SK-N-SH treated with all-trans-retinoic acid at 6 μM for 48 hours (cell line): ENCODE measurements around the gene SEMA4D.

Experiments
- ATAC-seq: fragments of 200-7000 bp; cut with Tn5 transposase; 3 replicates; pipeline ENCODE4 v1.9.1; 2020; ENCODE audit warnings: mild to moderate bottlenecking, moderate library complexity
- BACH2 ChIP-seq: fragments of 250-450 bp; sonication (Bioruptor Pico); IDR thresholded peaks from 2 replicates; pipeline ENCODE4 v1.9.0; 2021; ENCODE audit warnings: mild to moderate bottlenecking, borderline replicate concordance
- CSDC2 ChIP-seq: fragments of 250-450 bp; sonication (Bioruptor Pico); IDR thresholded peaks from 2 replicates; pipeline ENCODE4 v1.5.0; 2020; ENCODE audit warnings: mild to moderate bottlenecking, moderate library complexity
- ESRRG ChIP-seq: fragments of 250-450 bp; sonication (Bioruptor Pico); IDR thresholded peaks from 2 replicates; pipeline ENCODE4 v1.6.1; 2021; ENCODE audit warnings: mild to moderate bottlenecking
- GLIS3 ChIP-seq: fragments of 250-450 bp; sonication (Bioruptor Pico); IDR thresholded peaks from 2 replicates; pipeline ENCODE4 v1.5.0; 2020; ENCODE audit warnings: mild to moderate bottlenecking, moderate library complexity
- ISL1 ChIP-seq: fragments of 250-450 bp; sonication (Bioruptor Pico); IDR thresholded peaks from 2 replicates; pipeline ENCODE4 v2.1.2; 2022; ENCODE audit warnings: mild to moderate bottlenecking, moderate library complexity
- OSR1 ChIP-seq: fragments of 250-450 bp; sonication (Bioruptor Pico); IDR thresholded peaks from 2 replicates; pipeline ENCODE4 v1.8.0; 2022; ENCODE audit warnings: moderate library complexity, mild to moderate bottlenecking, inconsistent platforms
- PPARA ChIP-seq: fragments of 250-450 bp; sonication (Bioruptor Pico); IDR thresholded peaks from 2 replicates; pipeline ENCODE4 v1.5.0; 2020; ENCODE audit warnings: mild to moderate bottlenecking, borderline replicate concordance
- SNAI2 ChIP-seq: fragments of 250-450 bp; sonication (Bioruptor Pico); IDR thresholded peaks from 2 replicates; pipeline ENCODE4 v1.5.0; 2020; ENCODE audit warnings: mild to moderate bottlenecking, moderate library complexity
- TCF4 ChIP-seq: fragments of 250-450 bp; sonication (Bioruptor Pico); IDR thresholded peaks from 2 replicates; pipeline ENCODE4 v1.8.0; 2021; ENCODE audit warnings: mild to moderate bottlenecking, moderate library complexity, borderline replicate concordance
- TOX ChIP-seq: fragments of 250-450 bp; sonication (Bioruptor Pico); IDR thresholded peaks from 2 replicates; pipeline ENCODE4 v1.8.0; 2021; ENCODE audit warnings: mild to moderate bottlenecking, moderate library complexity, borderline replicate concordance
- ZFP30 ChIP-seq: fragments of 450-650 bp; formaldehyde crosslinking; IDR thresholded peaks from 2 replicates; pipeline ENCODE4 v1.5.0; 2022; ENCODE audit warnings: mild to moderate bottlenecking, moderate library complexity
- ZNF565 ChIP-seq: fragments of 450-650 bp; formaldehyde crosslinking; conservative IDR thresholded peaks from 2 replicates; pipeline ENCODE4 v1.5.0; 2020; ENCODE audit warnings: low read depth, mild to moderate bottlenecking, moderate library complexity
- TF ChIP-seq, protein P1 (sequence below): fragments of 250-450 bp; sonication (Bioruptor Pico); IDR thresholded peaks from 2 replicates; pipeline ENCODE4 v1.5.0; 2020; ENCODE audit warnings: mild to moderate bottlenecking, moderate library complexity
- TF ChIP-seq, protein P2 (sequence below): fragments of 250-450 bp; sonication (Bioruptor Pico); IDR thresholded peaks from 2 replicates; pipeline ENCODE4 v1.8.0; 2020; ENCODE audit warnings: mild to moderate bottlenecking, moderate library complexity, borderline replicate concordance
- TF ChIP-seq, protein P3 (sequence below): fragments of 250-450 bp; sonication (Bioruptor Pico); IDR thresholded peaks from 2 replicates; pipeline ENCODE4 v1.5.1; 2021; ENCODE audit warnings: mild to moderate bottlenecking, moderate library complexity
- TF ChIP-seq, protein P4 (sequence below): fragments of 250-450 bp; sonication (Bioruptor Pico); IDR thresholded peaks from 2 replicates; pipeline ENCODE4 v1.5.1; 2020; ENCODE audit warnings: low read depth, mild to moderate bottlenecking, moderate library complexity
- TF ChIP-seq, protein P5 (sequence below): fragments of 250-450 bp; sonication (Bioruptor Pico); IDR thresholded peaks from 2 replicates; pipeline ENCODE4 v1.8.0; 2021; ENCODE audit warnings: low read depth, mild to moderate bottlenecking, moderate library complexity, borderline replicate concordance

Gene SEMA4D

DNA sequence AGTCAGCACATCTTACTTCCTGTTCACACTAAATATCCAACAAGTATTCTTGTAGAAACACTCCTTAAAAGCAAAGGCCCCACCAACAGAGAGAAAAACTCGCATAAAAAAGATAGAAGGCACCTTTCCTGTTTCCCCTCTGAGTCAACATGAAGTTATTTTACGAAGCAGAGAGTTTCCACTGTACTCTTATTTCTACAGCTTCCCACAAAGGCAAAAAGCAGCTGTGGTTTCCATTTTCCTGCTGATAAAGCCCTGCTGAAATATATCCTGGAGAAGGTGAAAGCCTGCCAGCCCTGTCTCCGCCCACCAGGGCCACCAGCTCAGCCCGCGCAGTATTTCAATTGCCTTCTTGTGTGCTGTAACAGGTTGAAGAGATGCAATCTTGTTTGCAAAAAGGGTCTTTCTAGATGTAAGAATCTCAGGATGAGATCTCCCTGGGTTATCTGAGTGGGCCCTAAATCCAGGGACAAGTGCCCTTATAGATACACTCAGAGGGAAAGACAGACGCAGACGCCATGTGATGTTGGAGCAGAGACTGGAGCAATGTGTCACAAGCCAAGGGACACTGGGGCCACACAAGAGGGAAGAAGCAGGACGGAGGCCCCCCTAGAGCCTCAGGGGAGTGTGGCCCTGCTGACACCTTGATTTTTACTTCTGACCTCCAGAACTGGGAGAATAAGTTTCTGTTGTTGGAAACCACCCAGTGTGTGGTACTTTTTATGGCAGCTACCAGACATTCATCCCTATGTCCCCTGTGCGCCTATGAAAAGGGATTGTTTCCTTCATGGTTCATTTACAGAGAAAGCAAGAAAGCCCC, 19.9 kb downstream of the SEMA4D start:
- peak; percentile 70 for ATAC-seq
- TF ChIP-seq OSR1 = no peak
- no peak for TF ChIP-seq ZFP30 (CRISPR knock-in tag)
- TF ChIP-seq GLIS3 (CRISPR knock-in tag) = no peak
- TF ChIP-seq, protein P1, sequence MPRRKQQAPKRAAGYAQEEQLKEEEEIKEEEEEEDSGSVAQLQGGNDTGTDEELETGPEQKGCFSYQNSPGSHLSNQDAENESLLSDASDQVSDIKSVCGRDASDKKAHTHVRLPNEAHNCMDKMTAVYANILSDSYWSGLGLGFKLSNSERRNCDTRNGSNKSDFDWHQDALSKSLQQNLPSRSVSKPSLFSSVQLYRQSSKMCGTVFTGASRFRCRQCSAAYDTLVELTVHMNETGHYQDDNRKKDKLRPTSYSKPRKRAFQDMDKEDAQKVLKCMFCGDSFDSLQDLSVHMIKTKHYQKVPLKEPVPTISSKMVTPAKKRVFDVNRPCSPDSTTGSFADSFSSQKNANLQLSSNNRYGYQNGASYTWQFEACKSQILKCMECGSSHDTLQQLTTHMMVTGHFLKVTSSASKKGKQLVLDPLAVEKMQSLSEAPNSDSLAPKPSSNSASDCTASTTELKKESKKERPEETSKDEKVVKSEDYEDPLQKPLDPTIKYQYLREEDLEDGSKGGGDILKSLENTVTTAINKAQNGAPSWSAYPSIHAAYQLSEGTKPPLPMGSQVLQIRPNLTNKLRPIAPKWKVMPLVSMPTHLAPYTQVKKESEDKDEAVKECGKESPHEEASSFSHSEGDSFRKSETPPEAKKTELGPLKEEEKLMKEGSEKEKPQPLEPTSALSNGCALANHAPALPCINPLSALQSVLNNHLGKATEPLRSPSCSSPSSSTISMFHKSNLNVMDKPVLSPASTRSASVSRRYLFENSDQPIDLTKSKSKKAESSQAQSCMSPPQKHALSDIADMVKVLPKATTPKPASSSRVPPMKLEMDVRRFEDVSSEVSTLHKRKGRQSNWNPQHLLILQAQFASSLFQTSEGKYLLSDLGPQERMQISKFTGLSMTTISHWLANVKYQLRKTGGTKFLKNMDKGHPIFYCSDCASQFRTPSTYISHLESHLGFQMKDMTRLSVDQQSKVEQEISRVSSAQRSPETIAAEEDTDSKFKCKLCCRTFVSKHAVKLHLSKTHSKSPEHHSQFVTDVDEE (CRISPR knock-in tag) = no peak
- TF ChIP-seq, protein P2, sequence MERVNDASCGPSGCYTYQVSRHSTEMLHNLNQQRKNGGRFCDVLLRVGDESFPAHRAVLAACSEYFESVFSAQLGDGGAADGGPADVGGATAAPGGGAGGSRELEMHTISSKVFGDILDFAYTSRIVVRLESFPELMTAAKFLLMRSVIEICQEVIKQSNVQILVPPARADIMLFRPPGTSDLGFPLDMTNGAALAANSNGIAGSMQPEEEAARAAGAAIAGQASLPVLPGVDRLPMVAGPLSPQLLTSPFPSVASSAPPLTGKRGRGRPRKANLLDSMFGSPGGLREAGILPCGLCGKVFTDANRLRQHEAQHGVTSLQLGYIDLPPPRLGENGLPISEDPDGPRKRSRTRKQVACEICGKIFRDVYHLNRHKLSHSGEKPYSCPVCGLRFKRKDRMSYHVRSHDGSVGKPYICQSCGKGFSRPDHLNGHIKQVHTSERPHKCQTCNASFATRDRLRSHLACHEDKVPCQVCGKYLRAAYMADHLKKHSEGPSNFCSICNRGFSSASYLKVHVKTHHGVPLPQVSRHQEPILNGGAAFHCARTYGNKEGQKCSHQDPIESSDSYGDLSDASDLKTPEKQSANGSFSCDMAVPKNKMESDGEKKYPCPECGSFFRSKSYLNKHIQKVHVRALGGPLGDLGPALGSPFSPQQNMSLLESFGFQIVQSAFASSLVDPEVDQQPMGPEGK (CRISPR knock-in tag) = no peak
- TF ChIP-seq, protein P3, sequence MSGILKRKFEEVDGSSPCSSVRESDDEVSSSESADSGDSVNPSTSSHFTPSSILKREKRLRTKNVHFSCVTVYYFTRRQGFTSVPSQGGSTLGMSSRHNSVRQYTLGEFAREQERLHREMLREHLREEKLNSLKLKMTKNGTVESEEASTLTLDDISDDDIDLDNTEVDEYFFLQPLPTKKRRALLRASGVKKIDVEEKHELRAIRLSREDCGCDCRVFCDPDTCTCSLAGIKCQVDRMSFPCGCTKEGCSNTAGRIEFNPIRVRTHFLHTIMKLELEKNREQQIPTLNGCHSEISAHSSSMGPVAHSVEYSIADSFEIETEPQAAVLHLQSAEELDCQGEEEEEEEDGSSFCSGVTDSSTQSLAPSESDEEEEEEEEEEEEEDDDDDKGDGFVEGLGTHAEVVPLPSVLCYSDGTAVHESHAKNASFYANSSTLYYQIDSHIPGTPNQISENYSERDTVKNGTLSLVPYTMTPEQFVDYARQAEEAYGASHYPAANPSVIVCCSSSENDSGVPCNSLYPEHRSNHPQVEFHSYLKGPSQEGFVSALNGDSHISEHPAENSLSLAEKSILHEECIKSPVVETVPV = no peak
- TF ChIP-seq, protein P4, sequence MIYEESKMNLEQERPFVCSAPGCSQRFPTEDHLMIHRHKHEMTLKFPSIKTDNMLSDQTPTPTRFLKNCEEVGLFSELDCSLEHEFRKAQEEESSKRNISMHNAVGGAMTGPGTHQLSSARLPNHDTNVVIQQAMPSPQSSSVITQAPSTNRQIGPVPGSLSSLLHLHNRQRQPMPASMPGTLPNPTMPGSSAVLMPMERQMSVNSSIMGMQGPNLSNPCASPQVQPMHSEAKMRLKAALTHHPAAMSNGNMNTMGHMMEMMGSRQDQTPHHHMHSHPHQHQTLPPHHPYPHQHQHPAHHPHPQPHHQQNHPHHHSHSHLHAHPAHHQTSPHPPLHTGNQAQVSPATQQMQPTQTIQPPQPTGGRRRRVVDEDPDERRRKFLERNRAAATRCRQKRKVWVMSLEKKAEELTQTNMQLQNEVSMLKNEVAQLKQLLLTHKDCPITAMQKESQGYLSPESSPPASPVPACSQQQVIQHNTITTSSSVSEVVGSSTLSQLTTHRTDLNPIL = no peak

DNA sequence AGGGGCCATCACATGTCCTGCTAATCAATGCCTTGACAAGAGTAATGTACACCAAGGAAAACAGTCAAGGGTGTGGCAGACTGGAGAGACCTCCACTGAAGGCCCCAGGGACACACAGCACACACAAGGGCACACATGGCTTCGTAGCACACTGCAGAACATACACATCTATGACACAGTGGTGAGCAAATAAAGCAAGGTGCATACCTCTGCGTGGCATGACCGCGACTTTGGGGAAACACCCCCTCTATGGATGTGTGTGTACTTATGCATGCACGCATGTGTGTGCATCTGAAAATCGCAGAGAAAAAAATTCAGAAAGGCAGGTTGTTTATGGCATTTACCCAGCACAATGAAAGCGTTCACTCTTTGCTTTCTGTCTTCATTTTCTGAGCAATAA, 20.5 kb downstream of the SEMA4D start:
- no peak for TF ChIP-seq GLIS3 (CRISPR knock-in tag)
- TF ChIP-seq, protein P4 = no peak
- TF ChIP-seq ZNF565 (CRISPR knock-in tag) = no peak
- no peak for TF ChIP-seq ESRRG (CRISPR knock-in tag)

DNA sequence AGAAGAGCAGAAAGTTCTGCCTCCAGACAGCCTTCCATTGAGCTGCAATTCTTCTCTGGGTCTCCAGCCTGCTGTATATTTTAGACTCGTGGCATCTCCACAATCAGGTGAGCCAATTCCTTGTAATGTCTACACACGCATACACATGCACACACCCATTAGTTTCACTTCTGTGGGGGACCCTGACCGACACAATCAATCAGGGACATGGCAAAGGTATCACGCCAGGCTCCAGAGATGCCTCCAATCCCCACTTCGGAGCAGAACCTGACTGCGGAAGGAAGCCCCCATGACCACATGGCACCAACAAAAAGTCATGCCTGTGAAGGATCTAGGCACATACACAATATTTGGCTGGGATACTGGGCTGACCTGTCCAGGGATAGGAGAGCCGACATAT, 21.4 kb downstream of the SEMA4D start:
- ATAC-seq = no peak
- TF ChIP-seq TCF4 (no peak), CSDC2 (CRISPR knock-in tag) (no peak), TOX (no peak), BACH2 (CRISPR knock-in tag) (no peak), SNAI2 (CRISPR knock-in tag) (no peak), GLIS3 (CRISPR knock-in tag) (no peak)
- TF ChIP-seq, protein P5, sequence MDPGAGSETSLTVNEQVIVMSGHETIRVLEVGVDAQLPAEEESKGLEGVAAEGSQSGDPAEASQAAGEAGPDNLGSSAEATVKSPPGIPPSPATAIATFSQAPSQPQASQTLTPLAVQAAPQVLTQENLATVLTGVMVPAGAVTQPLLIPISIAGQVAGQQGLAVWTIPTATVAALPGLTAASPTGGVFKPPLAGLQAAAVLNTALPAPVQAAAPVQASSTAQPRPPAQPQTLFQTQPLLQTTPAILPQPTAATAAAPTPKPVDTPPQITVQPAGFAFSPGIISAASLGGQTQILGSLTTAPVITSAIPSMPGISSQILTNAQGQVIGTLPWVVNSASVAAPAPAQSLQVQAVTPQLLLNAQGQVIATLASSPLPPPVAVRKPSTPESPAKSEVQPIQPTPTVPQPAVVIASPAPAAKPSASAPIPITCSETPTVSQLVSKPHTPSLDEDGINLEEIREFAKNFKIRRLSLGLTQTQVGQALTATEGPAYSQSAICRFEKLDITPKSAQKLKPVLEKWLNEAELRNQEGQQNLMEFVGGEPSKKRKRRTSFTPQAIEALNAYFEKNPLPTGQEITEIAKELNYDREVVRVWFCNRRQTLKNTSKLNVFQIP (CRISPR knock-in tag) = no peak

More for the DNA sequence above, 20.5 kb downstream of the SEMA4D start:
- ATAC-seq = no peak

DNA sequence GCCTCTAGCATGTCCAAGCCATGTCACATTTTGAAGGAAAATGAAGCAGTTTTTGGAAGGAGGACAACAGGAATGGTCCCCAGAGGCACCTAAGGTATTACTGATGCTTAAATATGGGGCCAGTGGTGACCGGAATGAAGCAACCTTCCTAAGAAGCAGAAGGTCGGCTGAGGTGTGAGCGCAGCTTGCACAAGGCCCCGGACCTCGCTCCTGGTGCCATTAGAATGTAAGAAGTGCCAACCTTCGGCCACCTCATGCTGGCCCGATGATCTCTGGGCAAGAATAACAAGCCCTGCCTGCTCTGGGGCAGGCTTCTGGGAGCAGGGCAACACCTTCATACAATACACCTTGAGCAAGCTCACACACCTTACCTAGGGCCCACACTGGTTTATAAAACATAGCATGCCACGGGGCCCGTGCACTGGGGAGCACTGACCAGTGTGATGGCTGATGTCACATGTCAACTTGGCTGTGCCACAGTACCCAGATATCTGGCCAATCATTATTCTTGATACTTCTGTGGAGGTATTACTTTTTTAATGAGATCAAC, 21.9 kb downstream of the SEMA4D start:
- TF ChIP-seq, protein P2 (CRISPR knock-in tag) = no peak
- TF ChIP-seq PPARA (CRISPR knock-in tag) = no peak
- TF ChIP-seq TCF4 = no peak
- TF ChIP-seq ISL1 = no peak
- TF ChIP-seq ZNF565 (CRISPR knock-in tag) = no peak
- no peak for ATAC-seq
